B cell (primary cell): ENCODE data around the gene HGFAC. TPM values are rescaled to one million over a fixed set of nuclear protein-coding genes. Genes with fewer than 3 reads are reported as not detected.

ENCODE experiments used
- ATAC-seq: fragments of 200-7000 bp; cut with Tn5 transposase; one replicate; pipeline ENCODE4 v1.10.0; 2021; ENCODE audit warnings: low read depth, mild to moderate bottlenecking, moderate number of reproducible peaks, moderate library complexity
- CTCF ChIA-PET: fragments of 350-600 bp; sonication (Branson Sonifier 250); formaldehyde crosslinking; loops from one replicate; lab custom pipeline; 2021; ENCODE audit warnings: antibody characterized with exemption, inconsistent platforms; lab: Charles Lee
- POLR2A ChIA-PET: fragments of 350-600 bp; sonication (Branson Sonifier 250); formaldehyde crosslinking; loops from one replicate; lab custom pipeline; 2021; ENCODE audit warnings: antibody characterized with exemption; lab: Charles Lee
- DNase-seq: peaks from one replicate; pipeline ENCODE4 v3.0.0; 2013
- H2AFZ ChIP-seq: 2 replicates; pipeline ENCODE4 v1.6.1; 2012; ENCODE audit warnings: mild to moderate bottlenecking, low read depth, low read length; ENCODE audit not compliant: insufficient read depth, poor library complexity, severe bottlenecking
- H3K27ac ChIP-seq, 2 donors: 1 replicate in 1 of 2; 2 replicates in 1 of 2; pipeline ENCODE4 v1.5.1; 2012 to 2013; ENCODE audit warnings: low read length in 2 of 2, mild to moderate bottlenecking in 2 of 2, moderate library complexity in 1 of 2
- H3K27me3 ChIP-seq, 4 experiments: fragments of 200-600 bp in 1 of 4; sonication (generic) in 1 of 4; replicated peaks in 1 of 4; 1 replicate in 2 of 4; 2 replicates in 2 of 4; pipeline versions ENCODE4 v1.6.1 to v1.7.0; 2013 to 2016; ENCODE audit warnings: low read length in 3 of 4, mild to moderate bottlenecking in 2 of 4, mixed read lengths in 1 of 4, moderate library complexity in 1 of 4; ENCODE audit not compliant: insufficient read depth in 4 of 4, control insufficient read depth in 3 of 4; ENCODE audit errors: control extremely low read depth in 1 of 4
- H3K36me3 ChIP-seq, 2 experiments: replicated peaks in 1 of 2; 1 replicate in 1 of 2; 2 replicates in 1 of 2; pipeline versions ENCODE4 v1.6.1 to v1.7.1; 2013; ENCODE audit warnings: low read length in 1 of 2; ENCODE audit not compliant: insufficient read depth in 2 of 2, control insufficient read depth in 1 of 2; ENCODE audit errors: control extremely low read depth in 1 of 2, extremely low read depth in 1 of 2
- H3K4me1 ChIP-seq, 2 donors: fragments of 200-600 bp in 1 of 2; sonication (generic) in 1 of 2; 1 replicate in 1 of 2; 2 replicates in 1 of 2; pipeline versions ENCODE4 v1.5.1 to v1.6.1; 2013 to 2017; ENCODE audit warnings: low read length in 2 of 2; ENCODE audit not compliant: control insufficient read depth in 2 of 2, insufficient read depth in 2 of 2
- H3K4me2 ChIP-seq: replicated peaks from 2 replicates; pipeline ENCODE3; 2012; ENCODE audit warnings: mild to moderate bottlenecking, low read depth, low read length; ENCODE audit not compliant: poor library complexity, severe bottlenecking
- H3K4me3 ChIP-seq, 5 experiments: fragments of 200-600 bp in 1 of 5; sonication (generic) in 1 of 5; 1 replicate in 3 of 5; 2 replicates in 2 of 5; pipeline versions ENCODE4 v1.5.1 to v1.7.0; 2011 to 2016; ENCODE audit warnings: low read length in 4 of 5, mild to moderate bottlenecking in 4 of 5, low read depth in 2 of 5, control low read depth in 1 of 5, moderate library complexity in 1 of 5; ENCODE audit not compliant: insufficient read depth in 1 of 5; ENCODE audit errors: control extremely low read depth in 1 of 5, extremely low read depth in 1 of 5
- H3K79me2 ChIP-seq: fragments of 200-600 bp; sonication (generic); one replicate; pipeline ENCODE4 v1.6.0; 2016; ENCODE audit warnings: low read length; ENCODE audit not compliant: control insufficient read depth, insufficient read depth
- H3K9ac ChIP-seq: fragments of 200-600 bp; sonication (generic); 2 replicates; pipeline ENCODE4 v1.6.1; 2017; ENCODE audit warnings: mild to moderate bottlenecking, low read length, moderate library complexity
- H3K9me3 ChIP-seq, 3 donors: one replicate each; pipeline versions ENCODE4 v1.6.1 to v1.7.1; 2013; ENCODE audit warnings: low read length in 2 of 3; ENCODE audit not compliant: control insufficient read depth in 2 of 3, insufficient read depth in 1 of 3; ENCODE audit errors: control extremely low read depth in 1 of 3
- H4K20me1 ChIP-seq: 2 replicates; pipeline ENCODE4 v1.6.0; 2012; ENCODE audit warnings: mild to moderate bottlenecking, low read length; ENCODE audit not compliant: insufficient read depth, control insufficient read depth, poor library complexity, severe bottlenecking
- H3K27ac Mint-ChIP-seq: one replicate; pipeline ENCODE4 v1.8.0; 2021; ENCODE audit warnings: mixed read lengths
- H3K27me3 Mint-ChIP-seq: one replicate; pipeline ENCODE4 v1.8.0; 2021; ENCODE audit warnings: mixed read lengths
- H3K4me1 Mint-ChIP-seq: one replicate; pipeline ENCODE4 v1.8.0; 2021; ENCODE audit warnings: mixed read lengths
- H3K4me3 Mint-ChIP-seq: one replicate; pipeline ENCODE4 v1.8.0; 2021; ENCODE audit warnings: mixed read lengths
- H3K9me3 Mint-ChIP-seq: one replicate; pipeline ENCODE4 v1.8.0; 2022; ENCODE audit warnings: mixed read lengths; ENCODE audit not compliant: insufficient read depth
- EZH2 ChIP-seq: IDR thresholded peaks from 2 replicates; pipeline ENCODE4 v1.6.1; 2012; ENCODE audit warnings: borderline replicate concordance, low read depth, mild to moderate bottlenecking, moderate library complexity, low read length; ENCODE audit not compliant: insufficient read depth, poor library complexity, severe bottlenecking
- WGBS: methylation state at CpG from one replicate; pipeline ENCODE4 v1.1.5; 2013; ENCODE audit warnings: missing lambda C conversion rate; ENCODE audit not compliant: insufficient coverage; 5-methylcytosine and 5-hydroxymethylcytosine counted together
- intact Hi-C: fragments of 100-400 bp; cut with micrococcal nuclease; formaldehyde crosslinking; loops from one replicate; pipeline ENCODE4 v1.10.0; 2022
- polyA plus RNA-seq: library from polyadenylated mRNA; depleted of rRNA; stranded (reverse); fragments of >200 nt; gene quantifications from 2 replicates; pipeline ENCODE4 v1.2.3, GENCODE V29; 2012
- total RNA-seq, 2 donors: library from RNA; stranded (reverse); fragments of 120-200 nt in 1 of 2; gene quantifications; 1 replicate in 1 of 2; 2 replicates in 1 of 2; pipeline versions ENCODE4 v1.2.3 to v1.2.4, GENCODE V29; 2013 to 2022
- TF ChIP-seq, protein P1 (sequence below): fragments of 200-600 bp; IDR thresholded peaks from one replicate; pipeline ENCODE4 v1.8.0; 2022; ENCODE audit warnings: antibody characterized with exemption, mild to moderate bottlenecking

HGFAC gene
- total and polyA plus RNA-seq, 2 donors (not counting 1 experiment from before 2014, with no cell fraction given) = not detected

DNA sequence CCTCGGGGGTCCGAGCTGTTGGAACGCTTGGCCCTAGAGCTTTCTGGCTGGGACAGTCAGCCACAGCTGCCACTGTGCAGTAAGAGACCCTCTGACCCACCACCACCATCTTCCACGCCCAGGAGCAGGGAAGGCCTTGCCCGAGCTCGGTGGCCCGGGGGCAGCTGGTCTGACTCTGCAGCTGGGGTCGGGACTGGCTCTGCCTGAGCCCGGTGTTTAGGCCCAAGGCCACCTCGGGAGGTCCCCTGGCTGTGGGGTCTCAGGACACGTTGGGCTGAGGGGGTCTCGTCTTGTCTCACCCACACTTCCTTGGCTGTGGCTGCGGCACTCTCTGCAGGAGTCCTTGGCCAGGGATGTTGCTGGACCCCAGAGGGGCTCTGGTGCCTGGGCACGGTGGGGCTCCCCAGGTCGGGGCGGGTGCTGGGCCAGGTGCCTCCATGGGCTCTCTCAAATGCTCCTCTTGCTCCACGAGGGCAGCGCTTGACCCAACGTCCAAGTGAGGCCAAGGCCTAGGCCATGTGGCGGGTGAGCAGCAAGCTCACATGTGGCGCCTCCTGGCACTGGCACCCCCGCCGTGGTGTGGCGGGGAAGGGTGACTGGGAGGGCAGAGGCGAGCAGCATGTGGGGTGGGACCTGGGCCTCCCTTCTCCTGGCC, 44.2 kb downstream of the HGFAC start:
- Histone ChIP-seq H3K27ac (peak overlapping the region; percentile 42 to 87), H3K4me3 (peak overlapping the region in 4 of 5 experiments; percentile 49 to 71 (median 56)), H2AFZ (no peak overlapping the region), H3K9me3 (no peaks in the 10 kb centered on the region), H3K4me1 (peaks cover 39 to 78% of the 10 kb centered on the region in 2 donors), H3K36me3 (peaks cover 0 to 5% of the 10 kb centered on the region in 2 experiments), H3K79me2 (peaks cover 3% of the 10 kb centered on the region), H3K4me2 (peak overlapping the region; percentile 94), H3K9ac (peak overlapping the region; percentile 63), H4K20me1 (peaks cover 10% of the 10 kb centered on the region), H3K27me3 (peaks cover 0 to 4% (median 0%) of the 10 kb centered on the region in 4 experiments)
- H3K4me3 Mint-ChIP-seq = peak overlapping the region; percentile 87
- no peaks in the 10 kb centered on the region for H3K27me3 Mint-ChIP-seq
- peaks cover 69% of the 10 kb centered on the region for H3K4me1 Mint-ChIP-seq
- H3K27ac Mint-ChIP-seq = peak overlapping the region; percentile 84
- intact Hi-C loops = loop anchor here (1.0 to 10.0 kb wide), 3 partner anchors 46 to 469 kb away; partner anchors contain the start of gene LRPAP1
- ChIA-PET POLR2A (interaction anchor here (0.6 to 1.2 kb wide), 3 partner anchors 18 to 45 kb away, joined by 3 to 6 read pairs (median 4); partner anchors contain the start of gene LRPAP1), CTCF (interaction anchor here (3.5 kb wide), 1 partner anchor 140 kb away, joined by 16 read pairs; no protein-coding TSS in a partner anchor)
- no peaks in the 10 kb centered on the region for H3K9me3 Mint-ChIP-seq
- peak; percentile 55 for DNase-seq
- TF ChIP-seq, protein P1, sequence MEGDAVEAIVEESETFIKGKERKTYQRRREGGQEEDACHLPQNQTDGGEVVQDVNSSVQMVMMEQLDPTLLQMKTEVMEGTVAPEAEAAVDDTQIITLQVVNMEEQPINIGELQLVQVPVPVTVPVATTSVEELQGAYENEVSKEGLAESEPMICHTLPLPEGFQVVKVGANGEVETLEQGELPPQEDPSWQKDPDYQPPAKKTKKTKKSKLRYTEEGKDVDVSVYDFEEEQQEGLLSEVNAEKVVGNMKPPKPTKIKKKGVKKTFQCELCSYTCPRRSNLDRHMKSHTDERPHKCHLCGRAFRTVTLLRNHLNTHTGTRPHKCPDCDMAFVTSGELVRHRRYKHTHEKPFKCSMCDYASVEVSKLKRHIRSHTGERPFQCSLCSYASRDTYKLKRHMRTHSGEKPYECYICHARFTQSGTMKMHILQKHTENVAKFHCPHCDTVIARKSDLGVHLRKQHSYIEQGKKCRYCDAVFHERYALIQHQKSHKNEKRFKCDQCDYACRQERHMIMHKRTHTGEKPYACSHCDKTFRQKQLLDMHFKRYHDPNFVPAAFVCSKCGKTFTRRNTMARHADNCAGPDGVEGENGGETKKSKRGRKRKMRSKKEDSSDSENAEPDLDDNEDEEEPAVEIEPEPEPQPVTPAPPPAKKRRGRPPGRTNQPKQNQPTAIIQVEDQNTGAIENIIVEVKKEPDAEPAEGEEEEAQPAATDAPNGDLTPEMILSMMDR = no peak
- no peak for TF ChIP-seq EZH2
- ATAC-seq = no peak
- 82% methylated on average over 22 of the region's 25 CpGs for WGBS
